KMS-11 (cell line): ENCODE measurements around the gene C7.
"Not testable (repeated sequence)": the region's sequence is repeated elsewhere in the genome, so short reads cannot be mapped to it uniquely, and the experiment has no call there.

Source experiments
- H2AFZ ChIP-seq: fragments of 200-600 bp; sonication (generic); 2 replicates; pipeline ENCODE4 v1.6.1; 2016; ENCODE audit warnings: antibody characterized with exemption, mixed run types, low read depth
- H3K27ac ChIP-seq: fragments of 200-600 bp; sonication (generic); 2 replicates; pipeline ENCODE4 v1.6.1; 2016; ENCODE audit warnings: mild to moderate bottlenecking, mixed run types
- H3K27me3 ChIP-seq: fragments of 200-600 bp; sonication (generic); 2 replicates; pipeline ENCODE4 v1.6.1; 2017; ENCODE audit warnings: mild to moderate bottlenecking, low read depth, mixed run types, moderate library complexity; ENCODE audit not compliant: insufficient read depth
- H3K36me3 ChIP-seq: fragments of 200-600 bp; sonication (generic); 2 replicates; pipeline ENCODE4 v1.6.1; 2017; ENCODE audit warnings: mild to moderate bottlenecking, mixed run types; ENCODE audit not compliant: insufficient read depth
- H3K4me1 ChIP-seq: fragments of 200-600 bp; sonication (generic); 2 replicates; pipeline ENCODE4 v1.6.1; 2016; ENCODE audit warnings: mild to moderate bottlenecking, low read depth, mixed run types; ENCODE audit not compliant: poor library complexity, severe bottlenecking
- H3K4me2 ChIP-seq: fragments of 200-600 bp; sonication (generic); 2 replicates; pipeline ENCODE4 v1.7.0; 2016; ENCODE audit warnings: mild to moderate bottlenecking, mixed run types
- H3K4me3 ChIP-seq: fragments of 200-600 bp; sonication (generic); IDR thresholded peaks from 2 replicates; pipeline ENCODE4 v1.6.1; 2017; ENCODE audit warnings: low read depth, low read length, mixed read lengths; ENCODE audit not compliant: insufficient read depth
- H3K79me2 ChIP-seq: fragments of 200-600 bp; sonication (generic); 2 replicates; pipeline ENCODE4 v1.6.1; 2016; ENCODE audit warnings: low read depth, mixed run types; ENCODE audit not compliant: insufficient read depth
- H3K9ac ChIP-seq: fragments of 200-600 bp; sonication (generic); 2 replicates; pipeline ENCODE4 v1.6.1; 2016; ENCODE audit warnings: mild to moderate bottlenecking, mixed run types
- H4K20me1 ChIP-seq: fragments of 200-600 bp; sonication (generic); 2 replicates; pipeline ENCODE4 v1.6.1; 2016; ENCODE audit warnings: mild to moderate bottlenecking, mixed run types; ENCODE audit not compliant: insufficient read depth
- TF ChIP-seq, protein P1 (sequence below): fragments of 200-600 bp; sonication (generic); conservative IDR thresholded peaks from 2 replicates; pipeline ENCODE4 v1.6.1; 2017; ENCODE audit warnings: low read depth, mild to moderate bottlenecking, antibody characterized with exemption, low read length, moderate library complexity, mixed read lengths

C7 gene

GRCh38 chr5:40909264-40909663, at the start of gene C7:
Gene C7 (plus strand): TSS chr5:40909497. CDS start chr5:40909611, 114 bp downstream.
- Histone ChIP-seq H3K27me3 (no peaks in the 10 kb centered on the region), H3K27ac (no peak within 1 kb of the TSS), H3K79me2 (no peaks in the 10 kb centered on the region), H3K4me1 (no peaks in the 10 kb centered on the region), H3K4me3 (no peak within 1 kb of the TSS), H4K20me1 (no peaks in the 10 kb centered on the region), H3K9ac (no peak within 1 kb of the TSS), H3K36me3 (no peaks in the 10 kb centered on the region), H2AFZ (no peak within 1 kb of the TSS), H3K4me2 (no peak within 1 kb of the TSS)
- TF ChIP-seq, protein P1, sequence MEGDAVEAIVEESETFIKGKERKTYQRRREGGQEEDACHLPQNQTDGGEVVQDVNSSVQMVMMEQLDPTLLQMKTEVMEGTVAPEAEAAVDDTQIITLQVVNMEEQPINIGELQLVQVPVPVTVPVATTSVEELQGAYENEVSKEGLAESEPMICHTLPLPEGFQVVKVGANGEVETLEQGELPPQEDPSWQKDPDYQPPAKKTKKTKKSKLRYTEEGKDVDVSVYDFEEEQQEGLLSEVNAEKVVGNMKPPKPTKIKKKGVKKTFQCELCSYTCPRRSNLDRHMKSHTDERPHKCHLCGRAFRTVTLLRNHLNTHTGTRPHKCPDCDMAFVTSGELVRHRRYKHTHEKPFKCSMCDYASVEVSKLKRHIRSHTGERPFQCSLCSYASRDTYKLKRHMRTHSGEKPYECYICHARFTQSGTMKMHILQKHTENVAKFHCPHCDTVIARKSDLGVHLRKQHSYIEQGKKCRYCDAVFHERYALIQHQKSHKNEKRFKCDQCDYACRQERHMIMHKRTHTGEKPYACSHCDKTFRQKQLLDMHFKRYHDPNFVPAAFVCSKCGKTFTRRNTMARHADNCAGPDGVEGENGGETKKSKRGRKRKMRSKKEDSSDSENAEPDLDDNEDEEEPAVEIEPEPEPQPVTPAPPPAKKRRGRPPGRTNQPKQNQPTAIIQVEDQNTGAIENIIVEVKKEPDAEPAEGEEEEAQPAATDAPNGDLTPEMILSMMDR = no peak

DNA sequence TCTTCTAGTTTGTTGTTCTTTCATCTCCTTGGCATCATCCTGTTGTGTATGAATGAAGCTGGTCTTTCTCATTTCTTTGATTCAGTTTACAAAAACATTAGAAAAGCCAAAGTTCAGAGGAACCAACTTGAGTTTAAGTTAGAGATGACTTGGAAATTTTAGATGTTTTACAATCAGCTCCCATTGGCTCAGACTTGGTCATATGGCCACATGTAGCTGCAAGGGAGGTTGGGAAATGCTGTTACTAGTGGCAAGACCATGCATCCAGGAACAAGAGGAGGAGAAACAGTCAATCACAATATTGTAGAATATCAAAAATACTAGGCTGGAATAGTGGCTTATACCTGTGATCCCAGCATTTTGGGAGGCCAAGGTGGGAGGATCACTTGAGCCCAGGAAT, 48.6 kb upstream of the C7 start:
- H3K9ac ChIP-seq = no peak overlapping the region
- no peaks in the 10 kb centered on the region for H3K4me1 ChIP-seq
- H3K36me3 ChIP-seq = no peaks in the 10 kb centered on the region
- H3K79me2 ChIP-seq = no peaks in the 10 kb centered on the region
- H4K20me1 ChIP-seq = no peaks in the 10 kb centered on the region
- no peak overlapping the region for H3K4me3 ChIP-seq
- no peaks in the 10 kb centered on the region for H3K27me3 ChIP-seq
- no peak overlapping the region for H2AFZ ChIP-seq
- TF ChIP-seq, protein P1 = no peak
- H3K27ac ChIP-seq = no peak overlapping the region
- H3K4me2 ChIP-seq = no peak overlapping the region

- H3K79me2 ChIP-seq, H3K27me3 ChIP-seq, H3K4me2 ChIP-seq, H4K20me1 ChIP-seq, H3K4me3 ChIP-seq, H3K27ac ChIP-seq, H3K4me1 ChIP-seq, H3K36me3 ChIP-seq, H3K9ac ChIP-seq, H2AFZ ChIP-seq: not testable (repeated sequence)
Measured at GRCh38 chr5:40865004-40865403, 44.3 kb upstream of the C7 start.

DNA sequence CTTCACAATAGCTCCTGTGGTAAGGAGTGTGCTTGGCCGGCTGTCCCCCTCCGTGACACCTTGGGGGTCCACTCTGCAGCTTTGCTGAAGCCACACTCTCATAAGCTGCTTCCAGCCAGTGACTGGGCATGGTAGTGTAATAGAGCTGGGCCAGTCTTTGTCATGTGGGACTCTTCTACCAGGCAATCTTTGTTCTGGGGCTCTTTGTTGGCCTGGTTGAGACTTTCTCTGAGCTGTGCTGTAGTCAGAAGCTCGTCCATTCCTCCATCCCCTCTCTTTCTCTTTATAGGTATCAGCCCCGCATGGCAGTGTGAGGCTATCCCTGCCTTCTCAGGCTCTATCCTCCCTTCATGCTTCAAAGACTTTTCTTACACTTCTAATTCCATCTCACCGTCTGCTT, 42.5 kb upstream of the C7 start:
- TF ChIP-seq, protein P1 = no peak
- Histone ChIP-seq H3K27me3 (no peaks in the 10 kb centered on the region), H3K79me2 (no peaks in the 10 kb centered on the region), H3K4me3 (no peak overlapping the region), H3K27ac (no peak overlapping the region), H3K4me2 (no peak overlapping the region), H3K36me3 (no peaks in the 10 kb centered on the region), H3K9ac (no peak overlapping the region), H4K20me1 (no peaks in the 10 kb centered on the region), H3K4me1 (no peaks in the 10 kb centered on the region), H2AFZ (no peak overlapping the region)

DNA sequence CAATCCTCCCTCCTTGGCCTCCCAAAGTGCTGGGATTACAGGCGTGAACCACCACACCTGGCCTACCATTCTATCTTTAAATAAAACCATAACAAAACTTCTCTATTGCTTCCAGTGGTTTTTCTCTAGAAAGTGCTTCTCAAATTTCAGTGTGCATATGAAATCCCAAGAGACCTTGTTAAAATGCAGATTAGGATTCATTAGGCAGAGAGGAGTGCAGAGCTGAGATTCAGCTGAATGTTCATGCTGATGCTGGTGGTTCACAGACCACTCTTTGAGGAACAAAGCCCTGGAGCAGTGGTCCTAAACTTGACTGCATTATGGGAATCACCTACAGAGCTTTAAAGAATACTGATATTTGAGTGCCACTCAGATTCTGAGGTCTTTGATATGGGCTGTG, 39.9 kb upstream of the C7 start:
- no peaks in the 10 kb centered on the region for H3K79me2 ChIP-seq
- H3K4me1 ChIP-seq = no peaks in the 10 kb centered on the region
- H3K9ac ChIP-seq = no peak overlapping the region
- TF ChIP-seq, protein P1 = no peak
- H4K20me1 ChIP-seq = no peaks in the 10 kb centered on the region
- H2AFZ ChIP-seq = no peak overlapping the region
- no peaks in the 10 kb centered on the region for H3K36me3 ChIP-seq
- no peak overlapping the region for H3K4me2 ChIP-seq
- H3K27ac ChIP-seq = no peak overlapping the region
- no peak overlapping the region for H3K4me3 ChIP-seq
- no peaks in the 10 kb centered on the region for H3K27me3 ChIP-seq
